ENCODE data around the gene MRC1. TPM values are rescaled to one million over a fixed set of nuclear protein-coding genes. Genes with fewer than 3 reads are reported as not detected.

The MRC1 gene
- total and polyA plus RNA-seq, 2 experiments from 2014 or later = not detected

DNA sequence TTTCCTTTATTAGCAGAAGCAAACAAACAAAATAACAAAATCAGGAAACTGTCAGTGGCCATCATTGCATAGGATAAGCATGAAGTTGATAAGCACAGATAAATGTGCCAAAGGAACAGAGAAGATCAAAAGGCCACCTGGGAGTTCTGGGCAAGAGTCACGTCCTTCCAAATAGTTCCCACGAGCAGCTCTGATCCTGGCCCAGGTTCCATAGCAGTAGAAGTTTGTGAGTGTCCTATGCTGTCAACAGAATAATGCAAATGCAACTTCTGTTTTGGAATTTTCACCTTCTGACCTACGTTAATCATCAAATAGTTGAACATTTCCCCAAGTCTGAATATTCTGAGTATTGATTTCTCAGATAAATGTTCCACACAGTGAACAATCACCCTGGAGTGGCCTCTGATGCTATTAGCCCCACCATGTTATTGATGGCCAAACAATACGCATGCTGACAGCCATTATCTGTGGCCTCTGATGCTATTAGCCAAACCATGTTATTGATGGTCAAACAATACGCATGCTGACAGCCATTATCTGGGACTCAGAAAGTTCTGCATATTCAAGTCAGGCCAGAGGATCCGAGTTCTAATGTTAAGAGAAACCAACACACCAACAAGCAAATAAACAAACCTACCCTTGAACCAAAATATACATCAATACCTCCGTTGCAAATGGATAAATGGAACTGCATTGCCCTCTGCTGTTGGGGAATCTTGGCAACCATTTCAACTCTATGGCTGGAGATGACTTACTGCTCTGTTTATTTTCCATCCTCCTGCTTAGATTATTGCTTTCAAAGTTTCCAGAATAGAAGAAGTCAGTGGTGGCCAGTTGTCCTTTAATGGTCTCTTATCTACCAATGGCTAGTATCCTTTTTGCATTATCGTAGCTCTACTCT lies 63.3 kb downstream of the MRC1 start:
- Histone ChIP-seq H3K4me2 (ENCODE audit: unreplicated experiment) (no peak overlapping the region), H3K27me3 (replicated peaks; ENCODE audit: insufficient read depth) (no peaks in the 10 kb centered on the region), H4K20me1 (ENCODE audit: insufficient read depth) (no peaks in the 10 kb centered on the region), H2AFZ (no peak overlapping the region), H3K79me2 (ENCODE audit: insufficient read depth) (no peaks in the 10 kb centered on the region), H3K27ac (no peak overlapping the region), H3K9ac (no peak overlapping the region), H3K36me3 (ENCODE audit: low read depth) (no peaks in the 10 kb centered on the region), H3K9me3 (ENCODE audit: low read depth) (no peaks in the 10 kb centered on the region), H3K9me2 (ENCODE audit: insufficient read depth) (no peaks in the 10 kb centered on the region), H3F3A (ENCODE audit: insufficient read depth) (no peaks in the 10 kb centered on the region), H3K4me3 (no peak overlapping the region), H3K4me1 (ENCODE audit: insufficient read depth) (no peaks in the 10 kb centered on the region)
- WGBS, 2 experiments (ENCODE audit: low coverage in 1 of 2, low lambda C conversion rate in 2 of 2, missing lambda C conversion rate in 2 of 2) = 62 to 73% methylated on average over 8 of the region's 8 CpGs
- in situ Hi-C loops (cut with MboI) = no loop called here
- TF ChIP-seq EZH2phosphoT487 (IDR thresholded peaks at IDR 0.05; ENCODE audit: insufficient read depth, low read depth) (no peak), EZH2 (IDR thresholded peaks at IDR 0.05; ENCODE audit: insufficient read depth, poor library complexity, severe bottlenecking) (no peak)
- DNase-seq = peak; percentile 47

DNA sequence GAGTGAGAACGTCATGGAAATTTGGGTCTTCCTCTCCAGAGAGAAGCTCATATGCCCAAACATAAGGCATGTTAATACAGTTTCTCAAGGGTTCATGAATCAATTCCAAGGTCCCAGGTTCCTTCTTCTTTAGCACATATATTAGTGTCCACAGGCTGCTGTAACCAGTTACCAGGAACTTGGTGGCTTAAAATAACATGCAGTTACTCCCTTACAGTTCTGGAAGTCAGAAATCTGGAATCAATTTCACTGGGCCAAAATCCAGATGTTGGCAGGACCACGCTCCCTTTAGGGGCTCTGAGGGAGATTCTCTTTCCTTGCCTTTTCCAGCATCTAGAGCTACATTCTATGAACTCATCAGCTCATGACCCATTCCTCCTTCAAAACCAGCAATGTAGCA lies 64.8 kb downstream of the MRC1 start:
- Histone ChIP-seq H3K79me2 (ENCODE audit: insufficient read depth) (no peaks in the 10 kb centered on the region), H3K9me2 (ENCODE audit: insufficient read depth) (no peaks in the 10 kb centered on the region), H3K4me1 (ENCODE audit: insufficient read depth) (no peaks in the 10 kb centered on the region), H2AFZ (no peak overlapping the region), H3K27ac (no peak overlapping the region), H3K9ac (no peak overlapping the region), H3K27me3 (replicated peaks; ENCODE audit: insufficient read depth) (no peaks in the 10 kb centered on the region), H3K36me3 (ENCODE audit: low read depth) (no peaks in the 10 kb centered on the region), H3K4me2 (ENCODE audit: unreplicated experiment) (no peak overlapping the region), H3K4me3 (no peak overlapping the region), H4K20me1 (ENCODE audit: insufficient read depth) (no peaks in the 10 kb centered on the region), H3F3A (ENCODE audit: insufficient read depth) (no peaks in the 10 kb centered on the region), H3K9me3 (ENCODE audit: low read depth) (no peaks in the 10 kb centered on the region)
- in situ Hi-C loops (cut with MboI) = no loop called here
- TF ChIP-seq EZH2phosphoT487 (IDR thresholded peaks at IDR 0.05; ENCODE audit: insufficient read depth, low read depth) = no peak
- no peak for TF ChIP-seq EZH2 (IDR thresholded peaks at IDR 0.05; ENCODE audit: insufficient read depth, poor library complexity, severe bottlenecking)
- WGBS, 2 experiments (ENCODE audit: low coverage in 1 of 2, low lambda C conversion rate in 2 of 2, missing lambda C conversion rate in 2 of 2) = 40 to 42% methylated on average over 2 of the region's 2 CpGs
- DNase-seq = no peak

DNA sequence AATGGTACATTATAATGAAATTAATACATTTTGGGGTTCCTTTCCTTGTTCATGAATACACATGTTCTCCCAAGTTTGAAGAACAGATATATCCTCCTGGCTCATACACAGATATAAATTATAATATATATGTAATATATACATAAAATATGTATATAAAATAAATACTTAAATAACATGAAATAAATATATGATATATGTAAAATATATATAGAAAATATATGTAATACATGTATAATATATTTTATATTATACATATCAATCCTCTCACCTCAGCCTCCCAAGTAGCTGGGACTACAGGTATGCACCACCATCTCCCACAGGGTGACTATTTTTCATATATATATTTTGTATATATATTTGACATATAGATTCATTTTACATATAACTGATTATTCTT lies 68.0 kb downstream of the MRC1 start:
- TF ChIP-seq EZH2phosphoT487 (IDR thresholded peaks at IDR 0.05; ENCODE audit: insufficient read depth, low read depth) (no peak), EZH2 (IDR thresholded peaks at IDR 0.05; ENCODE audit: insufficient read depth, poor library complexity, severe bottlenecking) (no peak)

DNA sequence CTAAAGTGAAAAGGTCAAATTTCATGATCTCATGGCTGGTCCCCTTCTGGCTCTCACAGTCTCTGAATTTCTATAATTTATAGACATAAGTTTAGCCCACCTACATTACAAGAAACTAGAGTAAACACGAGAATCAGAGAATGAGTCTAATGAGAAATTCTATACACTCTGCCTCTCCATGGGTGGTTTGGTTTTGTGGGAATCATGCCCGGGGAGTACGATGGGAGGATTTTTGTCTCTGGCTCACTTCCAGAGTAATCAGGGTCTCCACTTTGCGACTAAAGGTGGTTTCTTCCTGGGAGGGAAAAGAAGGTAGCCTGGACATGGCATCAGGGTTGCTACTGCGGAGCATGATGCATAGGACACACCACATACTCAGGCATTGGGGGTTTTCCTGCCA lies 69.7 kb downstream of the MRC1 start:
- no peak overlapping the region for H3K27ac ChIP-seq
- 87 to 88% methylated on average over 5 of the region's 5 CpGs for WGBS, 2 experiments (ENCODE audit: low coverage in 1 of 2, low lambda C conversion rate in 2 of 2, missing lambda C conversion rate in 2 of 2)
- no peaks in the 10 kb centered on the region for H3K4me1 ChIP-seq (ENCODE audit: insufficient read depth)
- in situ Hi-C loops (cut with MboI) = no loop called here
- H3K9ac ChIP-seq = no peak overlapping the region
- H3K79me2 ChIP-seq (ENCODE audit: insufficient read depth) = no peaks in the 10 kb centered on the region
- TF ChIP-seq EZH2phosphoT487 (IDR thresholded peaks at IDR 0.05; ENCODE audit: insufficient read depth, low read depth) (no peak), EZH2 (IDR thresholded peaks at IDR 0.05; ENCODE audit: insufficient read depth, poor library complexity, severe bottlenecking) (no peak)
- no peak overlapping the region for H3K4me3 ChIP-seq
- no peaks in the 10 kb centered on the region for H3K36me3 ChIP-seq (ENCODE audit: low read depth)
- H3K9me2 ChIP-seq (ENCODE audit: insufficient read depth) = no peaks in the 10 kb centered on the region
- DNase-seq = no peak
- no peak overlapping the region for H2AFZ ChIP-seq
- H3F3A ChIP-seq (ENCODE audit: insufficient read depth) = no peaks in the 10 kb centered on the region
- H3K9me3 ChIP-seq (ENCODE audit: low read depth) = no peaks in the 10 kb centered on the region
- H3K4me2 ChIP-seq (ENCODE audit: unreplicated experiment) = no peak overlapping the region
- H3K27me3 ChIP-seq (replicated peaks; ENCODE audit: insufficient read depth) = no peaks in the 10 kb centered on the region
- H4K20me1 ChIP-seq (ENCODE audit: insufficient read depth) = no peaks in the 10 kb centered on the region

More for the DNA sequence above, 68.0 kb downstream of the MRC1 start:
- Histone ChIP-seq H3K9me3 (ENCODE audit: low read depth) (no peaks in the 10 kb centered on the region), H3K36me3 (ENCODE audit: low read depth) (no peaks in the 10 kb centered on the region), H3K4me3 (no peak overlapping the region), H3K9ac (no peak overlapping the region), H3F3A (ENCODE audit: insufficient read depth) (no peaks in the 10 kb centered on the region), H3K79me2 (ENCODE audit: insufficient read depth) (no peaks in the 10 kb centered on the region), H4K20me1 (ENCODE audit: insufficient read depth) (no peaks in the 10 kb centered on the region), H3K4me2 (ENCODE audit: unreplicated experiment) (no peak overlapping the region), H3K27ac (no peak overlapping the region), H3K4me1 (ENCODE audit: insufficient read depth) (no peaks in the 10 kb centered on the region), H3K27me3 (replicated peaks; ENCODE audit: insufficient read depth) (no peaks in the 10 kb centered on the region), H3K9me2 (ENCODE audit: insufficient read depth) (no peaks in the 10 kb centered on the region), H2AFZ (no peak overlapping the region)
- in situ Hi-C loops (cut with MboI) = no loop called here
- DNase-seq = no peak
